GM12873 (cell line): Measurements from ENCODE around the gene GBE1.

Experiments used
- TF ChIP-seq, protein P1 (sequence below): IDR thresholded peaks from 2 replicates; pipeline ENCODE4 v1.5.1; 2012; ENCODE audit warnings: low read depth, mild to moderate bottlenecking, moderate library complexity, low read length, control low read depth; ENCODE audit not compliant: insufficient read depth; ENCODE audit errors: missing control alignments

Gene GBE1

DNA sequence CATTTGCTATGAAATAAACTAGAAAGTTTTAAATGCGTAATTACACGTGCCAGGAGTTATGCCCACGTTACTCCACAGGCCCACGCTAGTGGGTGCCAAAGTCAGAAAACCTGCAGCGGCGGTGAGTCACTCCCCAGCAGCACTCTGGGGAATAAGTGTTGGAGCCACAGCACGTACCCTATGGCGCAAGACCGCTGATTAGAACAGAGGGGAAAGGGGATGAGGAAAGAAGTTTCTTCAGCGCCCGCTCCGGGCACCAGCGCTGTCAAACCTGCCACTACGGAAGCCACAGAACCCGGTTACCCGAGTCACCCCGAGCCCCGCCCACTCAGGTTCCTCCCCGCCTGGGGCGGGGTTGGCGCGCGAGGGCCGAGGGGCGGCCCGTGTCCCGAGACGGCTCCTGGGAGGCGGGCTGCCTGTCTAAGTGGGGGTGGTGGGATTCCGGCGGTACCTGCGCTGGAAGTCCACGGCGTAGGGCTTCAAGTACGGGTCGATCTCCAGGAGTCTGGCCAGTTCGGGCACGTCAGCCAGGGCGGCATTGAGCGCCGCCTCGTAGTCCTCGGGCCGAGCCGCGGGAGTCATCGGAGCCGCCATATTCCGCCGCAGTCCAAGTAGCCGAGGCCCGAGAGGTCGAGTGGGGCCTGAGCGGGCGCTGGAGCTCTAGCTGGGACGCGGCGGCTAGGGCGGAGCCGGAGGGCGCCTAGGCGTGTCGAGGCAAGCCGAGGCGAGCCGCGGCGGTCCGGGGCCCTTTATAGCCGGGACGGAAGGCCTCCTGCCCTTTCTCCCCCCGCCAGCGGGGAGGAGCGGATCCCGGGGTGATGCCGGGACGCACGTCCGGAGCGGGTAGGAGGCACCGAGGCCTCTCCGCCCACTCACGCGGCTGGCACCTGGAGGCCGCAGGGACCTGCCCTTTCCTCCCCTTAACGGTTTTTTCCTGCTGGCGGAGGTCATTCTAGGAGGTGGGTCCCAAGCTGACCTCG, at the start of gene GBE1:
Gene GBE1, minus strand, starts transcription at position 722 of the 980 bp plus-strand sequence. Its CDS starts 128 bp downstream, at position 594.
- TF ChIP-seq, protein P1, sequence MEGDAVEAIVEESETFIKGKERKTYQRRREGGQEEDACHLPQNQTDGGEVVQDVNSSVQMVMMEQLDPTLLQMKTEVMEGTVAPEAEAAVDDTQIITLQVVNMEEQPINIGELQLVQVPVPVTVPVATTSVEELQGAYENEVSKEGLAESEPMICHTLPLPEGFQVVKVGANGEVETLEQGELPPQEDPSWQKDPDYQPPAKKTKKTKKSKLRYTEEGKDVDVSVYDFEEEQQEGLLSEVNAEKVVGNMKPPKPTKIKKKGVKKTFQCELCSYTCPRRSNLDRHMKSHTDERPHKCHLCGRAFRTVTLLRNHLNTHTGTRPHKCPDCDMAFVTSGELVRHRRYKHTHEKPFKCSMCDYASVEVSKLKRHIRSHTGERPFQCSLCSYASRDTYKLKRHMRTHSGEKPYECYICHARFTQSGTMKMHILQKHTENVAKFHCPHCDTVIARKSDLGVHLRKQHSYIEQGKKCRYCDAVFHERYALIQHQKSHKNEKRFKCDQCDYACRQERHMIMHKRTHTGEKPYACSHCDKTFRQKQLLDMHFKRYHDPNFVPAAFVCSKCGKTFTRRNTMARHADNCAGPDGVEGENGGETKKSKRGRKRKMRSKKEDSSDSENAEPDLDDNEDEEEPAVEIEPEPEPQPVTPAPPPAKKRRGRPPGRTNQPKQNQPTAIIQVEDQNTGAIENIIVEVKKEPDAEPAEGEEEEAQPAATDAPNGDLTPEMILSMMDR, result peak; percentile 53

DNA sequence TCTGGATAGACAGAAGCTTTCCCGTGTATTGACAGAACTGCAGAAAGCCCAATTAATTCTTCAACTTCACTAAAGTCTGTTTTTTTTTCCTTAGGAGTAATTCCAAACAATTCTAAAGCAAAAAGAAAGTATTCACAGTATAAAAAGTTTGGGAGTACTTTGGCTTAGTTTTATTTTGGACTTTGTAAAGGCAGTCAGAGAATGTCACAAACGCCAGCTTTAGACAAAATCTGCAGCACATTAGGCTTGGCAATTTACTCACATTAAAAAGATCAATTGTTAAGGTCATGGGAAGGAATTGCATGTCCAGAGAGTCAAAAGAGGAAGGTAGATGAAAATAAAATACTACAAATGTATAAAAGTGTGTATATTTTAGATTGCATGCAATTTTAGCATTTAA, 47.5 kb upstream of the GBE1 start:
- TF ChIP-seq, protein P1, result no peak

DNA sequence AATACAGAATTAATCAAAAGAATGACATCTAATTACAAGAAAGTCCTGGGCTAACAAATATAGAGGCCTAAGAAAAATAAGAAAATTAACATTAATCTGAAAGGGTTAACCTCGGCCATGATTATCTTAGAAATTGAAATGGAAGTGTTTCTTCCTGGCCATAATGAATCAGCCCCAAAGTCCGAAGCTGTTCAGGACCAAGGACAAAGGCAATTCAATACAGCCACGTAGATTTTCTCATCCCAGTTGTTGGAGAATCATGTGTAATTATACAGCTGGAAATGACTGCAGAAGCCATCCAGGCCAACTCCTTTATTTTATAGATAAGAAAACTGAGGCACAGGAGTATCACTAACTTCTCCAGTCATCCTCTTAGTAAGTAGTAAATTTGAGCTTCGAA, 38.0 kb upstream of the GBE1 start:
- TF ChIP-seq, protein P1, result no peak

DNA sequence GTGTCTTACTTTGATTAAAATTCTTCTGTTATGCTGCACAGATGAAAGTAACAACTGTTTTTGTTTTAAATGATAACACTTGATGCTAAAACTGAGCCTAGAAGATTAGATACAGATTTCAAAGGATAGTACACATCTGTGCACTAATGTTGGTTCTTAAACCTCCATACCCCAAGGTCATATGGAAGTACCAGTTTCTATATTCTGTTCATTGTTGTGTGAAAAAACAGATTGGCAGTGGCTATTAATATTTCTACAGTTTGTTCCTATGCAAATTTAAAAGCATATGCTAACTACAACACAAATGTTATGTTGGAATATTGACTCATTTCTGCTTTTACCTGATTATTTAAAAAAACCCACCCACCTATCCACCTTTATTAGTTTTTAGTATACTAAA, 32.0 kb upstream of the GBE1 start:
- TF ChIP-seq, protein P1, result no peak

DNA sequence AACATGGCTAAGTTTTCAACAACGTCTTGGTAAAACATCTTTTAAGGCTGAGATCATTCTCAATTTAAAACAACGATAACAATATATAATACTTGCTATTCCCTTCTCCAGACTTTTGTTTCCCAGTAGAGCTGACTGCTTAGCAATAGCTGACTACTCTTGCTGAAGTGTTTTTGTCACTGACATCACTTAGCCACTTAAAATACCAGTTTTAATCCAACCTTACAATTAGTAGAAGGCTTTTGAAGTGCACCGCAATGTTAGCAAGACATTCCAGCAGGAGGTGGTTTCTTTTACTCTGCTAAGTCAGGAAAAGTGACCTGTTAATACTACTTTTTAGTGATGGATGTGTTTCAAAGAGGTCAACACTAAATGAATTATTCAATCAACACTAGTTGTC, 28.7 kb upstream of the GBE1 start:
- TF ChIP-seq, protein P1, result no peak

DNA sequence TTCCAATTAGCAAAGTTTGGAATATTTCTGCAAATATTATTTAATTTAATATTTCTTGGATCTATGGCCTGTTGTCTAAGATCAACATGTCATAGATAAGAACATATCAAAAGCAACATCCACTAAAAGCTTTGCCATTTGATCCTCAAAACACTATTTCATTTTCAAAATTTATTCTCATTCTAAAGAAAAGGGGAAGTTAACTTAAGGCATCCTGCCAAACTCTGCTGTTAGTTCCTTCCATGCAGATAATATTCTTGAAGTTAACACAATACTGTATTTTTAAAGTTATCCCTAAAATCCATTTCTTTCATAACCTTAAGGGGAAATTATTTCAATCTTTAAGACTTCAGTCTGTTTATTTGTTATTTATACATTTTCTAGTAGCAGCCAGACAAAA, 28.2 kb upstream of the GBE1 start:
- TF ChIP-seq, protein P1, result no peak

DNA sequence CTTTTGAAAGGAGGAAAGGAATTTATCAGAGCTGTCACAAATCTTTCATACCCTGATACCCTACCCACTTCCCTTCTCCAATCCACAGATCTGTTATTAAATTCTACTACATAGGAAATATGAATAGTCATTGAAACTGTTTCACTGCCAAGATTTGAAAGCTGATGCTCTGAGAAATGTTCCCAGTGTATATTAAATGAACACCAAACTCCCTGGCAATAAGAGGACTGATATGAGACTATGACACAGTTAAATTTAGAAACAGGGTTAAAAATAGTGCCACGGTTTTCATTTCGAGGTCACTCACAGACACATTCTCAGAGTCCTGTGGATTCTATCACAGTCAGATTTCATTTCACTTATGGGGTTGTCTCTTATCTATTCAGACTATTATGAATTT, 27.2 kb upstream of the GBE1 start:
- TF ChIP-seq, protein P1, result no peak
